ENCODE data around the gene FXYD4. TPM values are rescaled to one million over a fixed set of nuclear protein-coding genes. Genes with fewer than 3 reads are reported as not detected.
"Not testable (repeated sequence)": the region's sequence is repeated elsewhere in the genome, so short reads cannot be mapped to it uniquely, and the experiment has no call there.

The FXYD4 gene
- total and polyA plus RNA-seq, 5 experiments from 2014 or later = not detected

DNA sequence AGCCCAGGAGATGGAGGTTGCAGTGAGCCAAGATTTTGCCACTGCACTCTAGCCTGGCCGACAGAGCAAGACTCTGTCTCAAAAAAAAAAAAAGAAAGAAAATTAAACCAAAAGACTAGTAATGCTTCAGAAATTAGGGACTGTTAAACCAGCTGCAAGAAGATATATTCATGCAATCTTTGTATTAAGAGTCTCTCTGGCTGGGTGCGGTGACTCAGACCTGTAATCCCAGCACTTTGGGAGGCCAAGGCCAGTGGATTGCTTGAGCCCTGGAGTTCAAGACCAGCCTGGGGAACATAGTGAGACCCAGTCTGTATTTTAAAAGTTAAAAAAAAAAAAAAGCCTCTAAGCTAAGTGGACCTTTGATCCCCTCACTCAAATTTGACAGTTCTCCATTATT, 40.1 kb downstream of the FXYD4 start:
- DNase-seq = no peak
- peak overlapping the region in 2 of 10 donors; percentile 37 to 40 for H3K27ac Mint-ChIP-seq
- POLR2A ChIA-PET = interaction anchor here (0.6 to 4.0 kb wide), 6 partner anchors 8 to 1508 kb away, joined by 3 to 49 read pairs (median 3); partner anchors contain the start of gene ZNF487
- peaks cover 11 to 14% (median 11%) of the 10 kb centered on the region in 4 donors for H3K4me1 Mint-ChIP-seq
- H3K36me3 Mint-ChIP-seq = no peaks in the 10 kb centered on the region
- ATAC-seq = no peak
- no peaks in the 10 kb centered on the region for H3K27me3 Mint-ChIP-seq
- peak overlapping the region in 1 of 10 donors; percentile 16 for H3K4me3 Mint-ChIP-seq
- no peaks in the 10 kb centered on the region for H3K9me3 Mint-ChIP-seq

- Mint-ChIP-seq H3K4me1 (peaks cover 12 to 33% (median 23%) of the 10 kb centered on the region in 4 donors), H3K9me3 (no peaks in the 10 kb centered on the region), H3K27me3 (no peaks in the 10 kb centered on the region), H3K27ac (no peak overlapping the region), H3K4me3 (no peak overlapping the region), H3K36me3 (no peaks in the 10 kb centered on the region)
- DNase-seq (no peak), ATAC-seq (no peak)
- POLR2A ChIA-PET = interaction anchor here (1.1 kb wide), 1 partner anchor 12 kb away, joined by 3 read pairs; no protein-coding TSS in a partner anchor
Observed at GRCh38 chr10:43415544-43415943, 44.1 kb downstream of the FXYD4 start.

DNA sequence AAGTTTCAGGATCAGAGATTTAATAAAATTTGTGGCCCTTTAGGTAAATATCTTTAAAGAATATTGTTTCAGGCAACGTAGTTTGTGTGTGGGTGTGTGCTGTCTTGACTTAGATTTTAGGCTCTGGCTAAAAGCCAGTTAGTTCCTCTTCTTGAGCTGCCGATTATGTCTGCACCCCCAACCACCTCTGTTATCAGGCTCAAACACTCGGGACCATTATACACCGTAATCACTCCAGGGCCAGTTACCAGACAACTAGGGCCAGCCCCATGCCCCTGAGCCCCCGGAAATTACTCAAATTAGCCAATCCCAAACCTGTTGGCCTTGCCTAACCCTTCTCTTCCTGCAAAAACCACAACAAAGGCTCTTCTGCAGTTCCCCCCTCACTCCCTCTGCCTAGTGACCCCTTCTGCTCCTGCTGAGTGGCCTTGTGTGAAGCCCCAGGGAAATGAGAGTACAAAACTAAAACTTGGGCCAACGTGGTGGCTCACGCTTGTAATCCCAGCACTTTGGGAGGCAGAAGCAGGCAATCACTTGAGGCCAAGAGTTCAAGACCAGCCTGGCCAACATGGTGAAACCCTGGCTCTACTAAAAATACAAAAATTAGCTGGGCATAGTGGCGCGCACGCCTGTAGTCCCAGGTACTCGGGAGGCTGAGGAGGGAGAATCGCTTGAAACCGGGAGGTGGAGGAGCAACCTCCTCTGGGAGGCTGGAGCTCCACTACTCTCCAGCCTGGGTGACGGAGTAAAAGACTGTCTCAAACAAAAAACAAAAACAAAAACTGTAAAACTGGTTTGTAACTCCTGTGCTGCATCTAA, 46.7 kb downstream of the FXYD4 start:
- ATAC-seq (peak; percentile 4 to 14), DNase-seq (peak in 8 of 10 donors; percentile 25 to 66 (median 51))
- H3K9me3 Mint-ChIP-seq = no peaks in the 10 kb centered on the region
- no peaks in the 10 kb centered on the region for H3K27me3 Mint-ChIP-seq
- H3K36me3 Mint-ChIP-seq = no peaks in the 10 kb centered on the region
- POLR2A ChIA-PET = interaction anchor here (1.1 to 4.9 kb wide), 6 partner anchors 8 to 279 kb away, joined by 3 to 49 read pairs (median 25); partner anchors contain the start of genes HNRNPF and ZNF487
- H3K4me3 Mint-ChIP-seq = peak overlapping the region; percentile 13 to 81 (median 62)
- H3K27ac Mint-ChIP-seq = peak overlapping the region; percentile 84 to 98 (median 92)
- peaks cover 14 to 43% (median 34%) of the 10 kb centered on the region in 4 donors for H3K4me1 Mint-ChIP-seq

GRCh38 chr10:43419997-43420368, 48.5 kb downstream of the FXYD4 start:
- H3K27me3 Mint-ChIP-seq = no peaks in the 10 kb centered on the region
- DNase-seq (no peak), ATAC-seq (no peak)
- H3K9me3 Mint-ChIP-seq = no peaks in the 10 kb centered on the region
- H3K36me3 Mint-ChIP-seq = no peaks in the 10 kb centered on the region
- H3K4me1 Mint-ChIP-seq = peaks cover 14 to 45% (median 34%) of the 10 kb centered on the region in 4 donors
- peak overlapping the region; percentile 87 to 98 (median 96) for H3K27ac Mint-ChIP-seq
- H3K4me3 Mint-ChIP-seq = peak overlapping the region; percentile 57 to 92 (median 83)
- POLR2A ChIA-PET = interaction anchor here (0.7 to 4.9 kb wide), 13 partner anchors 9 to 154 kb away, joined by 3 to 49 read pairs (median 4); partner anchors contain the start of genes HNRNPF, ZNF239 and ZNF487

GRCh38 chr10:43420369-43421200, 49.1 kb downstream of the FXYD4 start:
- peak; percentile 73 to 88 (median 84) for DNase-seq
- Mint-ChIP-seq H3K4me1 (peaks cover 14 to 45% (median 35%) of the 10 kb centered on the region in 4 donors), H3K36me3 (no peaks in the 10 kb centered on the region), H3K27me3 (no peaks in the 10 kb centered on the region), H3K27ac (peak overlapping the region; percentile 96 to 98 (median 97)), H3K9me3 (no peaks in the 10 kb centered on the region), H3K4me3 (peak overlapping the region; percentile 88 to 94 (median 92))
- ATAC-seq = peak; percentile 87 to 91
- POLR2A ChIA-PET = interaction anchor here (0.7 to 4.9 kb wide), 16 partner anchors 9 to 154 kb away, joined by 3 to 49 read pairs (median 4); partner anchors contain the start of genes HNRNPF, ZNF239 and ZNF487

DNA sequence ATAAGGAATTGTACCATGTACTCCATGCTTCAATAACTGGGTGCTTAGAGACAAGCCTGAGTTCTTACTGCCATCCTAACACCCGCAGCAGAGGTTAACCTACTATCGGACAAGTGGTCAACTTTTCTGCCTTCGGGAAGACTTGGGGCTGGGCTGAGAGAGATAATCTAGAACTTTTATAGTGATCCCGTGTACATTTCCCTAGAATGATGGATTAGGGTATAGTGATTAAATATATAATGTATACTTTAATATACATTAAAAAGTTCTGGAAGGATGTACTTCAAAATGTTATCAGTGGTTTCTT, 49.7 kb downstream of the FXYD4 start:
- POLR2A ChIA-PET = interaction anchor here (0.8 to 4.9 kb wide), 11 partner anchors 8 to 31 kb away, joined by 3 to 49 read pairs (median 5); partner anchors contain the start of genes HNRNPF and ZNF487
- H3K36me3 Mint-ChIP-seq = no peaks in the 10 kb centered on the region
- no peak for DNase-seq
- ATAC-seq = no peak
- H3K4me3 Mint-ChIP-seq = peak overlapping the region; percentile 88 to 94 (median 92)
- no peaks in the 10 kb centered on the region for H3K9me3 Mint-ChIP-seq
- H3K27me3 Mint-ChIP-seq = no peaks in the 10 kb centered on the region
- H3K27ac Mint-ChIP-seq = peak overlapping the region; percentile 96 to 98 (median 97)
- peaks cover 14 to 50% (median 36%) of the 10 kb centered on the region in 4 donors for H3K4me1 Mint-ChIP-seq

GRCh38 chr10:43421519-43421918, 50.1 kb downstream of the FXYD4 start:
- peak overlapping the region; percentile 39 to 98 (median 90) for H3K27ac Mint-ChIP-seq
- no peaks in the 10 kb centered on the region for H3K9me3 Mint-ChIP-seq
- ATAC-seq (no peak), DNase-seq (no peak)
- POLR2A ChIA-PET = interaction anchor here (1.4 to 4.9 kb wide), 4 partner anchors 11 to 15 kb away, joined by 5 to 49 read pairs (median 39); partner anchors contain the start of genes HNRNPF and ZNF487
- H3K4me3 Mint-ChIP-seq = peak overlapping the region; percentile 6 to 90 (median 69)
- H3K27me3 Mint-ChIP-seq = no peaks in the 10 kb centered on the region
- peaks cover 14 to 51% (median 38%) of the 10 kb centered on the region in 4 donors for H3K4me1 Mint-ChIP-seq
- no peaks in the 10 kb centered on the region for H3K36me3 Mint-ChIP-seq

- peak overlapping the region in 9 of 10 donors; percentile 41 to 98 (median 91) for H3K27ac Mint-ChIP-seq
- not testable (repeated sequence) for ATAC-seq, H3K27me3 Mint-ChIP-seq, H3K9me3 Mint-ChIP-seq, DNase-seq, H3K36me3 Mint-ChIP-seq
- POLR2A ChIA-PET = interaction anchor here (1.4 to 4.9 kb wide), 4 partner anchors 10 to 14 kb away, joined by 5 to 49 read pairs (median 39); partner anchors contain the start of genes HNRNPF and ZNF487
- H3K4me3 Mint-ChIP-seq = peak overlapping the region in 8 of 10 donors; percentile 44 to 90 (median 70)
- peaks cover 14 to 52% (median 38%) of the 10 kb centered on the region in 4 donors for H3K4me1 Mint-ChIP-seq
Observed at GRCh38 chr10:43421944-43422343, 50.5 kb downstream of the FXYD4 start.

- ATAC-seq (no peak), DNase-seq (no peak)
- H3K4me1 Mint-ChIP-seq = peaks cover 6 to 41% (median 28%) of the 10 kb centered on the region in 4 donors
- H3K27ac Mint-ChIP-seq = no peak overlapping the region
- no peaks in the 10 kb centered on the region for H3K36me3 Mint-ChIP-seq
- H3K9me3 Mint-ChIP-seq = no peaks in the 10 kb centered on the region
- H3K27me3 Mint-ChIP-seq = no peaks in the 10 kb centered on the region
- POLR2A ChIA-PET = interaction anchor here (0.7 kb wide), 1 partner anchor 30 kb away, joined by 5 read pairs; no protein-coding TSS in a partner anchor
- H3K4me3 Mint-ChIP-seq = no peak overlapping the region
Observed at GRCh38 chr10:43424416-43424815, 53.0 kb downstream of the FXYD4 start.

Other genes with a start within 250 kb of the FXYD4 start
- gene CSGALNACT2, start 233.2 kb upstream of the FXYD4 start, total RNA-seq = 10 to 100 TPM; 56.9 to 61.0 TPM
- 10 to 100 TPM; 15.0 to 20.0 (median 16.2) TPM for gene CSGALNACT2, start 233.2 kb upstream of the FXYD4 start, polyA plus RNA-seq
- gene RASGEF1A, start 104.6 kb upstream of the FXYD4 start, total RNA-seq = under 1 TPM; 0.23 to 0.47 TPM
- 1 to 10 TPM in 1 of 3 donors, under 1 TPM in 2; 0.30 to 6.1 (median 0.42) TPM for gene RASGEF1A, start 104.6 kb upstream of the FXYD4 start, polyA plus RNA-seq
- 100 to 1,000 TPM; 155 to 168 TPM for gene HNRNPF, start 37.5 kb downstream of the FXYD4 start, total RNA-seq
- 100 to 1,000 TPM; 160 to 202 (median 174) TPM for gene HNRNPF, start 37.5 kb downstream of the FXYD4 start, polyA plus RNA-seq
- gene ZNF487, start 65.5 kb downstream of the FXYD4 start, total RNA-seq = 1 to 10 TPM; 4.4 to 5.4 TPM
- 1 to 10 TPM; 4.0 to 6.0 (median 5.1) TPM for gene ZNF487, start 65.5 kb downstream of the FXYD4 start, polyA plus RNA-seq
- 1 to 10 TPM; 4.8 to 6.0 TPM for gene ZNF239, start 203.0 kb downstream of the FXYD4 start, total RNA-seq
- 1 to 10 TPM in 2 of 3 donors, under 1 TPM in 1; 0.98 to 3.2 (median 1.9) TPM for gene ZNF239, start 203.0 kb downstream of the FXYD4 start, polyA plus RNA-seq
- 10 to 100 TPM; 11.7 to 12.6 TPM for gene ZNF485, start 234.8 kb downstream of the FXYD4 start, total RNA-seq
- gene ZNF485, start 234.8 kb downstream of the FXYD4 start, polyA plus RNA-seq = 1 to 10 TPM; 4.5 to 6.8 (median 5.9) TPM